Osteoblast (primary cell): Measurements from ENCODE around the gene STX18. TPM values are rescaled to one million over a fixed set of nuclear protein-coding genes. Genes with fewer than 3 reads are reported as not detected.
"Not testable (repeated sequence)": the region's sequence is repeated elsewhere in the genome, so short reads cannot be mapped to it uniquely, and the experiment has no call there.

ENCODE experiments used
- DNase-seq: peaks from one replicate; pipeline ENCODE4 v3.0.0; 2011; ENCODE audit warnings: low spot score, mixed read lengths; ENCODE audit not compliant: insufficient read length; ENCODE audit errors: missing footprints
- H2AFZ ChIP-seq: 2 replicates; pipeline ENCODE4 v1.6.0; 2011; ENCODE audit warnings: mild to moderate bottlenecking, low read length
- H3K27ac ChIP-seq: 2 replicates; pipeline ENCODE4 v1.5.1; 2011; ENCODE audit warnings: mild to moderate bottlenecking, low read depth, low read length, moderate library complexity
- H3K27me3 ChIP-seq: 2 replicates; pipeline ENCODE4 v1.6.0; 2012; ENCODE audit warnings: mild to moderate bottlenecking, control low read depth, inconsistent platforms, low read length, moderate library complexity; ENCODE audit not compliant: insufficient read depth
- H3K36me3 ChIP-seq: 2 replicates; pipeline ENCODE4 v1.5.1; 2011; ENCODE audit warnings: mild to moderate bottlenecking, low read length, control low read depth, moderate library complexity; ENCODE audit not compliant: insufficient read depth
- H3K4me1 ChIP-seq: 2 replicates; pipeline ENCODE4 v1.5.1; 2011; ENCODE audit warnings: mild to moderate bottlenecking, low read length, control low read depth, moderate library complexity; ENCODE audit not compliant: insufficient read depth
- H3K4me2 ChIP-seq: 2 replicates; pipeline ENCODE4 v1.6.0; 2011; ENCODE audit warnings: mild to moderate bottlenecking, low read length; ENCODE audit not compliant: insufficient read depth
- H3K4me3 ChIP-seq: fragments of 200-600 bp; sonication (generic); 3 replicates; pipeline ENCODE4 v1.5.1; 2012; ENCODE audit warnings: mild to moderate bottlenecking, low read length, inconsistent platforms; ENCODE audit not compliant: insufficient read depth
- H3K79me2 ChIP-seq: 2 replicates; pipeline ENCODE4 v1.6.0; 2012; ENCODE audit warnings: mild to moderate bottlenecking, low read length, control low read depth, inconsistent platforms; ENCODE audit not compliant: insufficient read depth
- H3K9me3 ChIP-seq: 2 replicates; pipeline ENCODE4 v1.5.1; 2011; ENCODE audit warnings: low read depth, low read length, control low read depth
- H4K20me1 ChIP-seq: 2 replicates; pipeline ENCODE4 v1.6.0; 2012; ENCODE audit warnings: mild to moderate bottlenecking, low read length, control low read depth; ENCODE audit not compliant: insufficient read depth
- total RNA-seq: library from RNA; depleted of rRNA; stranded (reverse); fragments of >200 nt; gene quantifications from 2 replicates; pipeline ENCODE4 v1.2.3, GENCODE V29; 2012
- TF ChIP-seq, protein P1 (sequence below): IDR thresholded peaks from 2 replicates; pipeline ENCODE4 v1.5.1; 2011; ENCODE audit warnings: mild to moderate bottlenecking, low read depth, low read length, moderate library complexity; ENCODE audit errors: extremely low read depth

STX18 gene
- total RNA-seq, 1 donor = 23.9 TPM

DNA sequence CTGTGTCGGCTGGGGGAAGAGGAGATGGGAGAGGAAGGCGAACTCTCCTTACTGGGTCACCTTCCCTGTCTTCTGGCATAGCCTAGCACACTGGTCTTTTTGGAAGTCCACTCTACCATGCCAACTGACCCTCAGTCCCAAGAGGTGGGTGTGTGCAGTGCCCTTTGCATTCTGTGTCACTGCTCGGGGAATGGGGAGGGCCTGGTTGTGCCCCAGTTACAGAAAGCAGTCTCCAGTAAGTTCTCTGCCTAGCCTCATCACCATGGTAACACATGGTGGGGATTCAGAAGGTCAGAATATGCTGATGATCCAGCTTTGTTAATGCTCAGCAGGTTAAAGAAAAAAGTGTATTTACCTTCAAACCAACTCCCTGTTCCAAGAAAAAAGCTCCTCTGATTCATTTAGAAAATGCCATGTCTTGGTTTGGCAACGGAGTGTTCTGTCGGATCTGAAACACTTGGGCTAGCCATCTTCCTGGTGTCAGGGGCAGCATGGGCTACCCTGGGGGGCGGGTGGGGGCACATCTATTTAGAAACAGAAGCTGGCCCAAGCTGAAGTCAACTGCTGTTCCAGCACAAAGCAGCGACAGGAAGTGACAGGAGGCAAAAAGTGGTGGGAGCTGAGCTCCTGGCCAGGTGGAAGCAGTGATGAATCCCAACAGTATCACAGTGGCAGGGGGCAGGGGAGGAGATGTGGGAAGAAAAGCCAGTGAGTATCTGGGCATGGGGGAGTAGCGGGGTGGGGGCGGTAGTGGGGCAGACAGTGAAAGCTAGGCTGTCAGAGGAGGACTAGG lies 117.9 kb downstream of the STX18 start:
- Histone ChIP-seq H3K79me2 (no peaks in the 10 kb centered on the region), H3K4me1 (no peaks in the 10 kb centered on the region), H3K27ac (no peak overlapping the region), H3K36me3 (peaks cover 52% of the 10 kb centered on the region), H3K27me3 (no peaks in the 10 kb centered on the region), H4K20me1 (no peaks in the 10 kb centered on the region), H3K4me3 (no peak overlapping the region), H3K4me2 (no peak overlapping the region), H3K9me3 (no peaks in the 10 kb centered on the region), H2AFZ (no peak overlapping the region)
- no peak for DNase-seq
- TF ChIP-seq, protein P1, sequence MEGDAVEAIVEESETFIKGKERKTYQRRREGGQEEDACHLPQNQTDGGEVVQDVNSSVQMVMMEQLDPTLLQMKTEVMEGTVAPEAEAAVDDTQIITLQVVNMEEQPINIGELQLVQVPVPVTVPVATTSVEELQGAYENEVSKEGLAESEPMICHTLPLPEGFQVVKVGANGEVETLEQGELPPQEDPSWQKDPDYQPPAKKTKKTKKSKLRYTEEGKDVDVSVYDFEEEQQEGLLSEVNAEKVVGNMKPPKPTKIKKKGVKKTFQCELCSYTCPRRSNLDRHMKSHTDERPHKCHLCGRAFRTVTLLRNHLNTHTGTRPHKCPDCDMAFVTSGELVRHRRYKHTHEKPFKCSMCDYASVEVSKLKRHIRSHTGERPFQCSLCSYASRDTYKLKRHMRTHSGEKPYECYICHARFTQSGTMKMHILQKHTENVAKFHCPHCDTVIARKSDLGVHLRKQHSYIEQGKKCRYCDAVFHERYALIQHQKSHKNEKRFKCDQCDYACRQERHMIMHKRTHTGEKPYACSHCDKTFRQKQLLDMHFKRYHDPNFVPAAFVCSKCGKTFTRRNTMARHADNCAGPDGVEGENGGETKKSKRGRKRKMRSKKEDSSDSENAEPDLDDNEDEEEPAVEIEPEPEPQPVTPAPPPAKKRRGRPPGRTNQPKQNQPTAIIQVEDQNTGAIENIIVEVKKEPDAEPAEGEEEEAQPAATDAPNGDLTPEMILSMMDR = no peak

DNA sequence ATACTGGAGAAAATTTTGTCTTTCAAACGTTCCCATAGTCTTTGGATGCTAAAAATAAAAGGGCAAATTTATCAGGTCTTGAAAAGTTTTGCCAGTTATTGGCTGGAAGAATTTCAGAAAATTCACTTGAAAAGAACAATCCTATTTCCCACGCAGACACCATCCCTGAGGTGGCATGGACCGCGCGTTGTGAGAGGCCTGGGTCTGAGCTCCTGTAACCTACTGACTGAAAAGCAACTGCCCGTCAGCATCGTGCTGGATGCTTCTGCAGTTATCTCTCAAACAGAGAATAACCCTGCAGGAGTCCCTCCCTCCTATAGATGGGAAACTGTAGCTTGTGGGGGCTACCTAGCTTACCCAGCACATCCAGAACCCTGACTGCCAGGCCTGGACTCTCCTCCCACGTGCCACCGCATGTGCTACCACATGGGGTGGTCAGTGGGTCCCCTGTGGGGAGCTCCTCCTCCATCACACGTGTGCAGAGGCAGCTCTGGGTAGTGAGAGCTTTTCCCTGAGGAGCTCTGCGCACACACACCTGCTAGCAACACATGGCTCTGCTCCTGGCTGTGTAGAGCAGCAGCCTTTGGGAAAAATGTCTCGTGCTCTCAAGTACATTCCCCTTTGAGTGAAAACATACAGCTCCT lies 118.9 kb downstream of the STX18 start:
- Histone ChIP-seq H3K4me1 (no peaks in the 10 kb centered on the region), H3K27me3 (no peaks in the 10 kb centered on the region), H3K36me3 (peaks cover 47% of the 10 kb centered on the region), H3K4me3 (no peak overlapping the region), H3K79me2 (no peaks in the 10 kb centered on the region), H3K27ac (no peak overlapping the region), H3K9me3 (no peaks in the 10 kb centered on the region), H4K20me1 (no peaks in the 10 kb centered on the region), H3K4me2 (no peak overlapping the region), H2AFZ (no peak overlapping the region)
- TF ChIP-seq, protein P1 = no peak
- DNase-seq = no peak

- H2AFZ ChIP-seq, H3K27ac ChIP-seq, DNase-seq, H3K79me2 ChIP-seq, H3K4me2 ChIP-seq, H3K9me3 ChIP-seq, H4K20me1 ChIP-seq, H3K4me1 ChIP-seq, H3K27me3 ChIP-seq, H3K4me3 ChIP-seq: not testable (repeated sequence)
- peaks cover 44% of the 10 kb centered on the region for H3K36me3 ChIP-seq
Measured at GRCh38 chr4:4422117-4422516, 119.7 kb downstream of the STX18 start.

GRCh38 chr4:4421356-4421755 lies 120.5 kb downstream of the STX18 start:
- no peak for DNase-seq

More at GRCh38 chr4:4421356-4421755, 120.5 kb downstream of the STX18 start:
- Histone ChIP-seq H4K20me1 (no peaks in the 10 kb centered on the region), H3K36me3 (peaks cover 44% of the 10 kb centered on the region), H3K9me3 (no peaks in the 10 kb centered on the region), H2AFZ (no peak overlapping the region), H3K4me3 (no peak overlapping the region), H3K27ac (no peak overlapping the region), H3K27me3 (no peaks in the 10 kb centered on the region), H3K79me2 (no peaks in the 10 kb centered on the region), H3K4me1 (no peaks in the 10 kb centered on the region), H3K4me2 (no peak overlapping the region)
- TF ChIP-seq, protein P1 = no peak
